Measurements from ENCODE around the gene ADAMTS1.

DNA sequence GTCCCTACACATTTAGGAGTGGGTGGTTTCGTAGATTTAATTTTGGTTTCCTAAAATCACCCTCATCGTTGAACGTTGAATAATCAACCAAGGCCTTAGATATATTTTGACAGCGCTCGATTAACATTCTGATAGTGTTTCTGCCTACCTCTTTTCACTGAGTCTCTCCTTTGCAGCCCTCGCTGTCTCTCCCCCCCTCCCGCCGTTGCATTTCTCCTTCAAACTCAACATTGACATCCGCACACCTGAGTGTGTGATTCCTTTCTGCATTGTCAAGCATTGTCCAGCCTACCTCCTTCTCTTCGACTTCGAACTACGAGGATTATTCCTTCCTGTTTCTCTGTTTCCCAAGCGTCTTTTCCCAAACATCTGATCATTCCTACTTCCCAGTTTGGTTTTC lies 1.8 kb upstream of the ADAMTS1 start:
- TF ChIP-seq, protein P1, sequence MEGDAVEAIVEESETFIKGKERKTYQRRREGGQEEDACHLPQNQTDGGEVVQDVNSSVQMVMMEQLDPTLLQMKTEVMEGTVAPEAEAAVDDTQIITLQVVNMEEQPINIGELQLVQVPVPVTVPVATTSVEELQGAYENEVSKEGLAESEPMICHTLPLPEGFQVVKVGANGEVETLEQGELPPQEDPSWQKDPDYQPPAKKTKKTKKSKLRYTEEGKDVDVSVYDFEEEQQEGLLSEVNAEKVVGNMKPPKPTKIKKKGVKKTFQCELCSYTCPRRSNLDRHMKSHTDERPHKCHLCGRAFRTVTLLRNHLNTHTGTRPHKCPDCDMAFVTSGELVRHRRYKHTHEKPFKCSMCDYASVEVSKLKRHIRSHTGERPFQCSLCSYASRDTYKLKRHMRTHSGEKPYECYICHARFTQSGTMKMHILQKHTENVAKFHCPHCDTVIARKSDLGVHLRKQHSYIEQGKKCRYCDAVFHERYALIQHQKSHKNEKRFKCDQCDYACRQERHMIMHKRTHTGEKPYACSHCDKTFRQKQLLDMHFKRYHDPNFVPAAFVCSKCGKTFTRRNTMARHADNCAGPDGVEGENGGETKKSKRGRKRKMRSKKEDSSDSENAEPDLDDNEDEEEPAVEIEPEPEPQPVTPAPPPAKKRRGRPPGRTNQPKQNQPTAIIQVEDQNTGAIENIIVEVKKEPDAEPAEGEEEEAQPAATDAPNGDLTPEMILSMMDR (conservative IDR thresholded peaks at IDR 0.05 in 1 of 2, IDR thresholded peaks at IDR 0.05 in 1 of 2; ENCODE audit: low read depth in 1 of 2, low read length in 2 of 2): no peak
- TF ChIP-seq EZH2 (IDR thresholded peaks at IDR 0.05; ENCODE audit: low read length, missing control alignments): no peak

All from fibroblast of lung (primary cell).